ENCODE data around the gene ZNF385B. TPM values are rescaled to one million over a fixed set of nuclear protein-coding genes. Genes with fewer than 3 reads are reported as not detected.

Gene ZNF385B
- total RNA-seq, 1 experiment from 2014 or later, result 0.28 TPM

DNA sequence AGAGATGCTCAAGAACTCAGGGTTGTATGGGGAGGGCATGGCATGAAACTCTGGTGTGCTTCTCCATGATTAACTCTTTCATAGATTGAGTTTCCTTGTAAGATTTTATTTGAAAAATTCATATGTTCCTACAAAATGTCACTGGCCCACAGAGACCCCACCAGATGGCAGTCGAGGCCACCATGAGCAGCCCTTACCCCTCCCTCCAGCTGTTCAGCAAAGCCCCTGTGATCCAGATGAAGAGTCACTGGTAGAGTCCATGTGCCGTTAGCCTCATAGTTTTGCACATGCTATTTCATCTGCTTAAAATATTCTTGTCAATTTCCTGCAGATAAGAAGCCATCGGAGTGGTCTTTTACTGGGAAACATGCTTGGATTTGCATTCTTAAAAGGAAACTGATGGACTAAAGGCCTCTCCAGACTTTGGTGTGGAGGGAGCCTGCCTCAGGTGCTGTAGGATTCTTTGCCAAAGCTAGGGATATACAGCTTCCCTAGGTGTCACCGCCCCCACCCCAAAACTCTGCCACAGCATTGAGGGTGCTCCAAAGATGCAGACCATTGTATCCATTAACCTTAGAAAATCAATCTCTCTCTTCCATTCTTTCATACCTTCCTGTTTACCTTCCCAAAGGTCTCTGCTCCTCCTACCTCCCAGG is 18.8 kb downstream of the ZNF385B start:
- POLR2A ChIA-PET, result no interaction called here
- ATAC-seq (no peak), DNase-seq (ENCODE audit: low read depth, low spot score) (no peak)
- in situ Hi-C loops (cut with HindIII; ENCODE audit: low pct_unique_long_range_greater_than_20kb, low sequenced_read_pairs) (no loop called here), intact Hi-C loops (cut with micrococcal nuclease; ENCODE audit: unreplicated experiment) (loop anchor here (5.0 kb wide), 1 partner anchor 235 kb away; no protein-coding TSS in a partner anchor)
- CTCF ChIA-PET, result no interaction called here
- no peak overlapping the region for H3K27ac ChIP-seq (ENCODE audit: low read length)
- H3K36me3 ChIP-seq (ENCODE audit: control insufficient read depth, insufficient read depth, low read length), result no peaks in the 10 kb centered on the region
- no TSS peak for BruUV-seq (replicated peaks)
- H3K4me1 ChIP-seq (ENCODE audit: control insufficient read depth, insufficient read depth, low read length), result no peaks in the 10 kb centered on the region
- H3K27me3 ChIP-seq (ENCODE audit: control insufficient read depth, insufficient read depth, low read length), result no peaks in the 10 kb centered on the region
- no peak overlapping the region for H3K4me3 ChIP-seq (ENCODE audit: low read depth in 2 of 2, low read length in 2 of 2)
- no peaks in the 10 kb centered on the region for H3K9me3 ChIP-seq (ENCODE audit: control insufficient read depth, insufficient read depth, low read depth, low read length)
- TF ChIP-seq POLR2AphosphoS5 (IDR thresholded peaks at IDR 0.05; ENCODE audit: low read depth, low read length) (no peak), TCF7L2 (IDR thresholded peaks at IDR 0.05; ENCODE audit: low read depth, low read length) (no peak), SIN3A (IDR thresholded peaks at IDR 0.05; ENCODE audit: borderline replicate concordance, insufficient read depth, low read depth, low read length) (no peak)
- TF ChIP-seq, protein P1, sequence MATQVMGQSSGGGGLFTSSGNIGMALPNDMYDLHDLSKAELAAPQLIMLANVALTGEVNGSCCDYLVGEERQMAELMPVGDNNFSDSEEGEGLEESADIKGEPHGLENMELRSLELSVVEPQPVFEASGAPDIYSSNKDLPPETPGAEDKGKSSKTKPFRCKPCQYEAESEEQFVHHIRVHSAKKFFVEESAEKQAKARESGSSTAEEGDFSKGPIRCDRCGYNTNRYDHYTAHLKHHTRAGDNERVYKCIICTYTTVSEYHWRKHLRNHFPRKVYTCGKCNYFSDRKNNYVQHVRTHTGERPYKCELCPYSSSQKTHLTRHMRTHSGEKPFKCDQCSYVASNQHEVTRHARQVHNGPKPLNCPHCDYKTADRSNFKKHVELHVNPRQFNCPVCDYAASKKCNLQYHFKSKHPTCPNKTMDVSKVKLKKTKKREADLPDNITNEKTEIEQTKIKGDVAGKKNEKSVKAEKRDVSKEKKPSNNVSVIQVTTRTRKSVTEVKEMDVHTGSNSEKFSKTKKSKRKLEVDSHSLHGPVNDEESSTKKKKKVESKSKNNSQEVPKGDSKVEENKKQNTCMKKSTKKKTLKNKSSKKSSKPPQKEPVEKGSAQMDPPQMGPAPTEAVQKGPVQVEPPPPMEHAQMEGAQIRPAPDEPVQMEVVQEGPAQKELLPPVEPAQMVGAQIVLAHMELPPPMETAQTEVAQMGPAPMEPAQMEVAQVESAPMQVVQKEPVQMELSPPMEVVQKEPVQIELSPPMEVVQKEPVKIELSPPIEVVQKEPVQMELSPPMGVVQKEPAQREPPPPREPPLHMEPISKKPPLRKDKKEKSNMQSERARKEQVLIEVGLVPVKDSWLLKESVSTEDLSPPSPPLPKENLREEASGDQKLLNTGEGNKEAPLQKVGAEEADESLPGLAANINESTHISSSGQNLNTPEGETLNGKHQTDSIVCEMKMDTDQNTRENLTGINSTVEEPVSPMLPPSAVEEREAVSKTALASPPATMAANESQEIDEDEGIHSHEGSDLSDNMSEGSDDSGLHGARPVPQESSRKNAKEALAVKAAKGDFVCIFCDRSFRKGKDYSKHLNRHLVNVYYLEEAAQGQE (IDR thresholded peaks at IDR 0.05; ENCODE audit: insufficient read depth in 1 of 2, low read depth in 2 of 2, low read length in 1 of 2), result no peak
- TF ChIP-seq, protein P2, sequence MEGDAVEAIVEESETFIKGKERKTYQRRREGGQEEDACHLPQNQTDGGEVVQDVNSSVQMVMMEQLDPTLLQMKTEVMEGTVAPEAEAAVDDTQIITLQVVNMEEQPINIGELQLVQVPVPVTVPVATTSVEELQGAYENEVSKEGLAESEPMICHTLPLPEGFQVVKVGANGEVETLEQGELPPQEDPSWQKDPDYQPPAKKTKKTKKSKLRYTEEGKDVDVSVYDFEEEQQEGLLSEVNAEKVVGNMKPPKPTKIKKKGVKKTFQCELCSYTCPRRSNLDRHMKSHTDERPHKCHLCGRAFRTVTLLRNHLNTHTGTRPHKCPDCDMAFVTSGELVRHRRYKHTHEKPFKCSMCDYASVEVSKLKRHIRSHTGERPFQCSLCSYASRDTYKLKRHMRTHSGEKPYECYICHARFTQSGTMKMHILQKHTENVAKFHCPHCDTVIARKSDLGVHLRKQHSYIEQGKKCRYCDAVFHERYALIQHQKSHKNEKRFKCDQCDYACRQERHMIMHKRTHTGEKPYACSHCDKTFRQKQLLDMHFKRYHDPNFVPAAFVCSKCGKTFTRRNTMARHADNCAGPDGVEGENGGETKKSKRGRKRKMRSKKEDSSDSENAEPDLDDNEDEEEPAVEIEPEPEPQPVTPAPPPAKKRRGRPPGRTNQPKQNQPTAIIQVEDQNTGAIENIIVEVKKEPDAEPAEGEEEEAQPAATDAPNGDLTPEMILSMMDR (IDR thresholded peaks at IDR 0.05), result peak; percentile 51

DNA sequence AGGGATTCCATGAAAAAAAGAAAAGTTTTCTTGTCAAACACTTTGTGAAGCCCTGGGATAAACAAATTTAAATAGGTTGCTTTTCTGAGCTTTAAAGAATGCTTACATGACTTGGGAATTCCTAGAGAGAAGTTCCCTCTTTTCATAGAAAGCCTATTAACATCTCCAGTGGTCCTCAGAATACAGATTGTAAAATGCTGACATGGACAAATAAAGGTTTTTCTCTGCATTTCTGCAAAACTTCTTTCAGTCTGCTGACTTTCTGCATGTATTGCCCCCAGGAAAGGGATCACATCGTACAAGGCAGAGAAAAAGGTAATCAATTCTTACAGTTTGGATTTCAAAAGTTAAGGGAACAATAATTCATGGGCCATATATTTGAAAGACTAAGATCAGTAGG is 20.6 kb downstream of the ZNF385B start:
- ATAC-seq (no peak), DNase-seq (ENCODE audit: low read depth, low spot score) (no peak)
- H3K9me3 ChIP-seq (ENCODE audit: control insufficient read depth, insufficient read depth, low read depth, low read length), result no peaks in the 10 kb centered on the region
- intact Hi-C loops (cut with micrococcal nuclease; ENCODE audit: unreplicated experiment) (loop anchor here (5.0 kb wide), 1 partner anchor 236 kb away; no protein-coding TSS in a partner anchor), in situ Hi-C loops (cut with HindIII; ENCODE audit: low pct_unique_long_range_greater_than_20kb, low sequenced_read_pairs) (no loop called here)
- no peak overlapping the region for H3K4me3 ChIP-seq (ENCODE audit: low read depth in 2 of 2, low read length in 2 of 2)
- H3K27ac ChIP-seq (ENCODE audit: low read length), result no peak overlapping the region
- ChIA-PET CTCF (no interaction called here), POLR2A (no interaction called here)
- BruUV-seq (replicated peaks), result no TSS peak
- no peaks in the 10 kb centered on the region for H3K4me1 ChIP-seq (ENCODE audit: control insufficient read depth, insufficient read depth, low read length)
- TF ChIP-seq TCF7L2 (IDR thresholded peaks at IDR 0.05; ENCODE audit: low read depth, low read length), result no peak
- TF ChIP-seq, protein P1 (IDR thresholded peaks at IDR 0.05; ENCODE audit: insufficient read depth in 1 of 2, low read depth in 2 of 2, low read length in 1 of 2), result no peak
- no peaks in the 10 kb centered on the region for H3K27me3 ChIP-seq (ENCODE audit: control insufficient read depth, insufficient read depth, low read length)
- no peaks in the 10 kb centered on the region for H3K36me3 ChIP-seq (ENCODE audit: control insufficient read depth, insufficient read depth, low read length)

Measured in Panc1 (cell line).